ENCODE data around the gene C4orf50.

The C4orf50 gene

GRCh38 chr4:5970381-5971077, 47.7 kb downstream of the C4orf50 start:
- Histone ChIP-seq H3K27me3 (ENCODE audit: control insufficient read depth, insufficient read depth, low read length) (no peaks in the 10 kb centered on the region), H3K4me1 (ENCODE audit: control insufficient read depth, insufficient read depth, low read length) (no peaks in the 10 kb centered on the region), H3K9ac (ENCODE audit: low read length) (no peak overlapping the region)

GRCh38 chr4:5969777-5970176, 48.5 kb downstream of the C4orf50 start:
- Histone ChIP-seq H3K27me3 (ENCODE audit: control insufficient read depth, insufficient read depth, low read length) (no peaks in the 10 kb centered on the region), H3K36me3 (ENCODE audit: control insufficient read depth, insufficient read depth, low read length) (no peaks in the 10 kb centered on the region), H3K4me3 (ENCODE audit: low read length) (no peak overlapping the region), H3K4me1 (ENCODE audit: control insufficient read depth, insufficient read depth, low read length) (no peaks in the 10 kb centered on the region), H3K9ac (ENCODE audit: low read length) (no peak overlapping the region), H3K9me3 (ENCODE audit: control insufficient read depth, low read length) (no peaks in the 10 kb centered on the region)

More at GRCh38 chr4:5970381-5971077, 47.7 kb downstream of the C4orf50 start:
- Histone ChIP-seq H3K4me3 (ENCODE audit: low read length) (no peak overlapping the region), H3K9me3 (ENCODE audit: control insufficient read depth, low read length) (no peaks in the 10 kb centered on the region), H3K36me3 (ENCODE audit: control insufficient read depth, insufficient read depth, low read length) (no peaks in the 10 kb centered on the region)

GRCh38 chr4:5969336-5969735, 48.9 kb downstream of the C4orf50 start:
- Histone ChIP-seq H3K9me3 (ENCODE audit: control insufficient read depth, low read length) (no peaks in the 10 kb centered on the region), H3K9ac (ENCODE audit: low read length) (no peak overlapping the region), H3K36me3 (ENCODE audit: control insufficient read depth, insufficient read depth, low read length) (no peaks in the 10 kb centered on the region), H3K27me3 (ENCODE audit: control insufficient read depth, insufficient read depth, low read length) (no peaks in the 10 kb centered on the region), H3K4me1 (ENCODE audit: control insufficient read depth, insufficient read depth, low read length) (no peaks in the 10 kb centered on the region), H3K4me3 (ENCODE audit: low read length) (no peak overlapping the region)

- H3K4me1 ChIP-seq (ENCODE audit: control insufficient read depth, insufficient read depth, low read length) = no peaks in the 10 kb centered on the region
- H3K36me3 ChIP-seq (ENCODE audit: control insufficient read depth, insufficient read depth, low read length) = no peaks in the 10 kb centered on the region
- no peaks in the 10 kb centered on the region for H3K27me3 ChIP-seq (ENCODE audit: control insufficient read depth, insufficient read depth, low read length)
- H3K9me3 ChIP-seq (ENCODE audit: control insufficient read depth, low read length) = no peaks in the 10 kb centered on the region
- no peak overlapping the region for H3K9ac ChIP-seq (ENCODE audit: low read length)
- no peak overlapping the region for H3K4me3 ChIP-seq (ENCODE audit: low read length)
Measured at GRCh38 chr4:5968246-5968645, 50.0 kb downstream of the C4orf50 start.

GRCh38 chr4:5967783-5968182, 50.4 kb downstream of the C4orf50 start:
- Histone ChIP-seq H3K9ac (ENCODE audit: low read length) (no peak overlapping the region), H3K4me1 (ENCODE audit: control insufficient read depth, insufficient read depth, low read length) (no peaks in the 10 kb centered on the region), H3K9me3 (ENCODE audit: control insufficient read depth, low read length) (no peaks in the 10 kb centered on the region), H3K27me3 (ENCODE audit: control insufficient read depth, insufficient read depth, low read length) (no peaks in the 10 kb centered on the region), H3K36me3 (ENCODE audit: control insufficient read depth, insufficient read depth, low read length) (no peaks in the 10 kb centered on the region), H3K4me3 (ENCODE audit: low read length) (no peak overlapping the region)

GRCh38 chr4:5965225-5965624, 53.0 kb downstream of the C4orf50 start:
- H3K36me3 ChIP-seq (ENCODE audit: control insufficient read depth, insufficient read depth, low read length) = no peaks in the 10 kb centered on the region
- H3K4me3 ChIP-seq (ENCODE audit: low read length) = no peak overlapping the region
- H3K27me3 ChIP-seq (ENCODE audit: control insufficient read depth, insufficient read depth, low read length) = no peaks in the 10 kb centered on the region
- no peaks in the 10 kb centered on the region for H3K9me3 ChIP-seq (ENCODE audit: control insufficient read depth, low read length)
- no peak overlapping the region for H3K9ac ChIP-seq (ENCODE audit: low read length)
- H3K4me1 ChIP-seq (ENCODE audit: control insufficient read depth, insufficient read depth, low read length) = no peaks in the 10 kb centered on the region

- no peak overlapping the region for H3K4me3 ChIP-seq (ENCODE audit: low read length)
- H3K9ac ChIP-seq (ENCODE audit: low read length) = no peak overlapping the region
- no peaks in the 10 kb centered on the region for H3K4me1 ChIP-seq (ENCODE audit: control insufficient read depth, insufficient read depth, low read length)
- no peaks in the 10 kb centered on the region for H3K27me3 ChIP-seq (ENCODE audit: control insufficient read depth, insufficient read depth, low read length)
- no peaks in the 10 kb centered on the region for H3K36me3 ChIP-seq (ENCODE audit: control insufficient read depth, insufficient read depth, low read length)
- H3K9me3 ChIP-seq (ENCODE audit: control insufficient read depth, low read length) = no peaks in the 10 kb centered on the region
Measured at GRCh38 chr4:5964030-5964429, 54.2 kb downstream of the C4orf50 start.

- H3K36me3 ChIP-seq (ENCODE audit: control insufficient read depth, insufficient read depth, low read length) = no peaks in the 10 kb centered on the region
- H3K9me3 ChIP-seq (ENCODE audit: control insufficient read depth, low read length) = no peaks in the 10 kb centered on the region
Measured at GRCh38 chr4:5963611-5964010, 54.6 kb downstream of the C4orf50 start.

GRCh38 chr4:5962416-5962815, 55.8 kb downstream of the C4orf50 start:
- Histone ChIP-seq H3K9me3 (ENCODE audit: control insufficient read depth, low read length) (no peaks in the 10 kb centered on the region), H3K9ac (ENCODE audit: low read length) (no peak overlapping the region), H3K4me3 (ENCODE audit: low read length) (no peak overlapping the region), H3K4me1 (ENCODE audit: control insufficient read depth, insufficient read depth, low read length) (no peaks in the 10 kb centered on the region), H3K27me3 (ENCODE audit: control insufficient read depth, insufficient read depth, low read length) (no peaks in the 10 kb centered on the region), H3K36me3 (ENCODE audit: control insufficient read depth, insufficient read depth, low read length) (no peaks in the 10 kb centered on the region)

More at GRCh38 chr4:5963611-5964010, 54.6 kb downstream of the C4orf50 start:
- no peak overlapping the region for H3K9ac ChIP-seq (ENCODE audit: low read length)
- H3K4me3 ChIP-seq (ENCODE audit: low read length) = no peak overlapping the region
- no peaks in the 10 kb centered on the region for H3K27me3 ChIP-seq (ENCODE audit: control insufficient read depth, insufficient read depth, low read length)
- H3K4me1 ChIP-seq (ENCODE audit: control insufficient read depth, insufficient read depth, low read length) = no peaks in the 10 kb centered on the region

- Histone ChIP-seq H3K4me1 (ENCODE audit: control insufficient read depth, insufficient read depth, low read length) (peaks cover 13% of the 10 kb centered on the region), H3K36me3 (ENCODE audit: control insufficient read depth, insufficient read depth, low read length) (no peaks in the 10 kb centered on the region), H3K27me3 (ENCODE audit: control insufficient read depth, insufficient read depth, low read length) (peaks cover 2% of the 10 kb centered on the region), H3K4me3 (ENCODE audit: low read length) (no peak overlapping the region), H3K9me3 (ENCODE audit: control insufficient read depth, low read length) (no peaks in the 10 kb centered on the region), H3K9ac (ENCODE audit: low read length) (no peak overlapping the region)
Measured at GRCh38 chr4:5960252-5960880, 57.9 kb downstream of the C4orf50 start.

GRCh38 chr4:5959211-5959982, 58.8 kb downstream of the C4orf50 start:
- no peaks in the 10 kb centered on the region for H3K9me3 ChIP-seq (ENCODE audit: control insufficient read depth, low read length)
- no peak overlapping the region for H3K9ac ChIP-seq (ENCODE audit: low read length)
- peaks cover 2% of the 10 kb centered on the region for H3K27me3 ChIP-seq (ENCODE audit: control insufficient read depth, insufficient read depth, low read length)
- H3K36me3 ChIP-seq (ENCODE audit: control insufficient read depth, insufficient read depth, low read length) = no peaks in the 10 kb centered on the region
- H3K4me3 ChIP-seq (ENCODE audit: low read length) = no peak overlapping the region
- H3K4me1 ChIP-seq (ENCODE audit: control insufficient read depth, insufficient read depth, low read length) = peaks cover 13% of the 10 kb centered on the region

GRCh38 chr4:5958199-5958735, 60.0 kb downstream of the C4orf50 start:
- peaks cover 4% of the 10 kb centered on the region for H3K27me3 ChIP-seq (ENCODE audit: control insufficient read depth, insufficient read depth, low read length)
- no peak overlapping the region for H3K4me3 ChIP-seq (ENCODE audit: low read length)
- H3K4me1 ChIP-seq (ENCODE audit: control insufficient read depth, insufficient read depth, low read length) = peaks cover 13% of the 10 kb centered on the region
- no peak overlapping the region for H3K9ac ChIP-seq (ENCODE audit: low read length)
- no peaks in the 10 kb centered on the region for H3K9me3 ChIP-seq (ENCODE audit: control insufficient read depth, low read length)
- no peaks in the 10 kb centered on the region for H3K36me3 ChIP-seq (ENCODE audit: control insufficient read depth, insufficient read depth, low read length)
